Esophagus (tissue), 2 donors: ENCODE results near the gene ANTXR2. TPM values are rescaled to one million over a fixed set of nuclear protein-coding genes. Genes with fewer than 3 reads are reported as not detected.

Source experiments
- H3K27ac ChIP-seq, 2 donors: one replicate each; pipeline ENCODE4 v1.5.1; 2013; ENCODE audit warnings: low read depth in 2 of 2, mild to moderate bottlenecking in 2 of 2, inconsistent platforms in 1 of 2, low read length in 1 of 2, moderate library complexity in 1 of 2
- H3K27me3 ChIP-seq, 2 donors: one replicate each; pipeline ENCODE4 v1.6.1; 2013; ENCODE audit warnings: low read length in 2 of 2, control low read depth in 1 of 2, mild to moderate bottlenecking in 1 of 2; ENCODE audit not compliant: insufficient read depth in 2 of 2, control insufficient read depth in 1 of 2
- H3K36me3 ChIP-seq, 2 donors: one replicate each; pipeline ENCODE4 v1.6.1; 2013; ENCODE audit warnings: low read length in 1 of 2; ENCODE audit not compliant: control insufficient read depth in 2 of 2, insufficient read depth in 2 of 2
- H3K4me1 ChIP-seq, 2 donors: one replicate each; pipeline ENCODE4 v1.6.1; 2013; ENCODE audit warnings: low read length in 1 of 2; ENCODE audit not compliant: control insufficient read depth in 2 of 2, insufficient read depth in 2 of 2
- H3K4me3 ChIP-seq, 2 donors: one replicate each; pipeline ENCODE4 v1.5.1; 2013; ENCODE audit warnings: low read length in 2 of 2, mild to moderate bottlenecking in 2 of 2, low read depth in 1 of 2, moderate library complexity in 1 of 2
- H3K9me3 ChIP-seq, 2 donors: one replicate each; pipeline ENCODE4 v1.6.1; 2013; ENCODE audit warnings: mild to moderate bottlenecking in 2 of 2, low read depth in 1 of 2, low read length in 1 of 2, moderate library complexity in 1 of 2; ENCODE audit not compliant: control insufficient read depth in 2 of 2, insufficient read depth in 1 of 2
- WGBS, 2 donors: extraction: QIAGEN DNeasy Blood & Tissue Kit; methylation state at CpG; one replicate each; pipeline ENCODE4 v1.1.7; 2013; 5-methylcytosine and 5-hydroxymethylcytosine counted together
- polyA plus RNA-seq, 2 donors: library from polyadenylated mRNA; stranded (reverse); fragments of 200-250 nt; gene quantifications; one replicate each; pipeline ENCODE4 v1.2.3, GENCODE V29; 2013
- donor health status: healthy with polysubstance abuse.
- donor health status: Bipolar disorder and iron deficiency.

Gene ANTXR2
- polyA plus RNA-seq, 2 donors = 4.0 to 9.6 TPM

DNA sequence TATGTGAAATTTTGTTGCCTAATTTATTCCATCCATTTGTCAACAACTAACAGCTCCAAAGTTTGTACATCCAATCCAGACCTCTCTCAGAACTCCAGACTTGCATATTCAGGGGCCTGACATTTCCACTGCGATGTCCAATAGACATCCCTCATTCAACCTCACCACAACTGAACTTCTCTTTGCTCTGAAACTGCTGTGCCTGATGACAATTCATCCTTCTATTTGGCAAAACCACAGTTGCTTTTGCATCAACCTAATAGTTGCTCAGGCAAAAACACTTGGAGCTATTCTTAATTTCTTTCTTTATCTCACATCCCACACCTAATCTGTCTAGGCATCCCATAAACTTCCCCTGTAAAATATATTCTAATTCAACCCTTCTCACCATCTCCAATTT lies 56.5 kb downstream of the ANTXR2 start:
- no peaks in the 10 kb centered on the region for H3K4me1 ChIP-seq
- no peaks in the 10 kb centered on the region for H3K36me3 ChIP-seq
- 90 to 100% methylated on average over 1 of the region's 1 CpG for WGBS, 2 donors
- no peak overlapping the region for H3K4me3 ChIP-seq
- H3K27ac ChIP-seq = no peak overlapping the region
- H3K27me3 ChIP-seq = no peaks in the 10 kb centered on the region
- H3K9me3 ChIP-seq = no peaks in the 10 kb centered on the region

DNA sequence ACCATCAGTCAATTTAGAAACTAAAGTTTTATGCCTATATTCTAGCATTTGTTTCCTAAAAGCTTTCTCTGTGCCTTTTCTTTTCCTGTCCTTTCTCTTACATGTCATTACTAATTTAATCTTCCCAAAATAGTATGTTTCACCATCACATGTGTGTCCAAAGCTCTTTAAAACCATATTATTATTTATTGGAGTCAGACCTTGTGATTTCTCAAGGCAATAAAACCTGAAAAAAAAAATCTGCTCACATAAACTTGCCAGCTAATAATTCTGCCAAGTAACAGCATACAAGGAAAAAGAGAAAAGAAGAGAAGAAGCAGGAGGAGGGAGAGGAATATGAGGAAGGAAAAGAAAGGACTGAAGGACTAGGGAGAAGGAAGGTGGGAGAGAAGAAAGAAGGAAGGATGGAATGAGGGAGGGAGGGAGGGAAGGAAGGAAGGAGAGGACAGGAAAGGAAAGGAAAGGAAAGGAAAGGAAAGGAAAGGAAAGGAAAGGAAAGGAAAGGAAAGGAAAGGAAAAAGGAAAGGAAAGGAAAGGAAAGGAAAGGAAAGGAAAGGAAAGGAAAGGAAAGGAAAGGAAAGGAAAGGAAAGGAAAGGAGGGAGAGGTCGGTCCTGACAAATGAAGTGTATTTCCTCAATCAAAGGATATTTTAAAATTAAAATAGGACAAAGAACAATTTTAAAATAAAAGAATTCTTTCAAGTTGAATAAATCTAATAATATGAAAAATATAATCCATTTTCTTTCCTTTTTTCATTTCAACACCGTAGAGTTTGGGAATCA lies 57.4 kb downstream of the ANTXR2 start:
- Histone ChIP-seq H3K36me3 (no peaks in the 10 kb centered on the region), H3K4me1 (no peaks in the 10 kb centered on the region), H3K4me3 (no peak overlapping the region), H3K9me3 (no peaks in the 10 kb centered on the region), H3K27ac (no peak overlapping the region), H3K27me3 (no peaks in the 10 kb centered on the region)
- WGBS, 2 donors = 97 to 98% methylated on average over 2 of the region's 2 CpGs

DNA sequence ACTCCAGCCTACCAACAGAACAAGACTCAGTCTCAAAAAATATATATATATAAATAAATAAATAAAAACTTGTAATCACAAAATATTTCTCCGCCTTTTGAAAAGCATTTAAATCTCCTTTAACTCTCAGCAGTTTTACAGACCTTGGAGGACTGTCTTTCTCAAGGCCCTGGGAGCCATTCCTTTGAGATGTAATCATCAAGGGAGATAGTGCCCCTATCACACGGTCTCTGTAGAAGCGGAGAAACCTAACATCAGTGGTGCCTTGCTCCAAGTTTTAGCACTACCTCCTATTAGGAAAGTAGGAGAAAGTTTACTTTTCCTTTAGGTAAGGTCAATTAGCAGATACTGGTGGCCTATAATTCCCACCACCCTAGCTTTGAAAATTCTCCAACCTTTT lies 58.5 kb downstream of the ANTXR2 start:
- Histone ChIP-seq H3K36me3 (no peaks in the 10 kb centered on the region), H3K27me3 (no peaks in the 10 kb centered on the region), H3K4me1 (no peaks in the 10 kb centered on the region), H3K4me3 (no peak overlapping the region), H3K27ac (no peak overlapping the region), H3K9me3 (no peaks in the 10 kb centered on the region)
- WGBS, 2 donors = 94 to 98% methylated on average over 3 of the region's 3 CpGs

DNA sequence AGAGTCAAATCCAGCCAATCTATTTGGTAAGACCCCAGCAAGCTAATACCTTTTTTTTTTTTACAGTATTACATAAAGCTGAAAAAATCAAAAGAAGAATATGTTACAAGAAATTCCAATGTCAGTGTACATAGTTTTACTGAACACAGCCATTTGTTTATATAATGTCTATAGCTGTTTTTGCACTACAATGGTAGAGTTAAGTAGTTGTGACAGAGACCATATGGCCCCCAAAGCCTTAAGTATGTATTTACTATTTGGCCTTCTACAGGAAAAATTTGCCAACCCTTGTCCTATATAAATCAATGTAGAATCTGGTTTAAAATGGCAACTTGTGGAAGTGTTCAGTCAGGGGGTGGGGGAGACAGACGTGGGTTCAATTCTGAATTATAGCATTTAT lies 60.7 kb downstream of the ANTXR2 start:
- Histone ChIP-seq H3K27me3 (no peaks in the 10 kb centered on the region), H3K4me1 (no peaks in the 10 kb centered on the region), H3K36me3 (no peaks in the 10 kb centered on the region), H3K9me3 (no peaks in the 10 kb centered on the region), H3K27ac (no peak overlapping the region), H3K4me3 (no peak overlapping the region)
- WGBS, 2 donors = 71 to 88% methylated on average over 1 of the region's 1 CpG

DNA sequence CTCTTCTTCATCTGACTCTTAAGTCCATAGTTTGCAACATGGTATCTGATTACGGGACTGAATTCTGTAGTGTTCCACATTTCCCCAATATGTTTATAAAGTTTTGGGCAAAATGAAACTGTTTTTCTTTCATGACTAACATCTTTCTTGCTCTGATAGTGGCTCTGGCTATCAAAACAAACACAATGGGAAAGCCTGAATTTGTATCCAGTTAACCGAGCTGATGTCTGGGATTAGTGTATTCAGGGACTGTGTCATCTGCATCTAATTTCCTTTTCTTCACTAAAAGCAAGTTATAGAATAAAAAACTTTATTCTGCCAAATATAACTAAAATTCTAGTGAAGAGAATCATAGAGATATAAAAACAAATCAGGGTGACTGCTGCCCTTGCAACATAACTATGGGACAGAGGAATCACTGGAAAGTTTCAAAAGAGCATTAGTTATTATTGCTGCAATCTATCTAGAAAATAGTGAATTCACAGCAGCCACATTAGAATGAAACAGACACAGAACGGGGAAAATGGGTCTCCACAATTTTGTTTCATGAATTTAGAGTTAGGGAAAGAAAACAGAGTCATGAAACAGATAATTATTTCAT lies 61.3 kb downstream of the ANTXR2 start:
- no peak overlapping the region for H3K27ac ChIP-seq
- H3K9me3 ChIP-seq = no peaks in the 10 kb centered on the region
- WGBS, 2 donors = 62 to 68% methylated on average over 3 of the region's 3 CpGs
- H3K4me1 ChIP-seq = no peaks in the 10 kb centered on the region
- no peak overlapping the region for H3K4me3 ChIP-seq
- no peaks in the 10 kb centered on the region for H3K36me3 ChIP-seq
- no peaks in the 10 kb centered on the region for H3K27me3 ChIP-seq

DNA sequence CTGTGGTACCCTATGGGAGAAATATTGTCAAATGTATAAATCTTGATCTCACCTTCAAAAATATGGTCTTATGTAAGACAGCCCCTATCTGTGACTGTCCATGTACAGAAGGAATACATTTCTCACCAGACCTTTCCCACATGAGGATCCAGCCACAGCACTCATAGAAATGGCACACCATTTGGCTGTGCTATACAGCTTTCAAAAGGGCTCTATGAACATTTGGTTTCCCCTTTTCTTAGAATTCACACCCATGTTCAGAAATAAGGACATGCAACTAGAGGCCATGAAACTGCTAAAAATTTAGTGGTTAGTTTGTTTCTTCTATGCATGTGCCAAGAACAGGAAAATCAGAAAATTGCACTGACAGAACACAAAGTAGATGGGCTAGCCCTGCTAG lies 62.7 kb downstream of the ANTXR2 start:
- Histone ChIP-seq H3K9me3 (no peaks in the 10 kb centered on the region), H3K4me1 (no peaks in the 10 kb centered on the region), H3K27me3 (no peaks in the 10 kb centered on the region), H3K4me3 (no peak overlapping the region), H3K27ac (no peak overlapping the region), H3K36me3 (no peaks in the 10 kb centered on the region)

DNA sequence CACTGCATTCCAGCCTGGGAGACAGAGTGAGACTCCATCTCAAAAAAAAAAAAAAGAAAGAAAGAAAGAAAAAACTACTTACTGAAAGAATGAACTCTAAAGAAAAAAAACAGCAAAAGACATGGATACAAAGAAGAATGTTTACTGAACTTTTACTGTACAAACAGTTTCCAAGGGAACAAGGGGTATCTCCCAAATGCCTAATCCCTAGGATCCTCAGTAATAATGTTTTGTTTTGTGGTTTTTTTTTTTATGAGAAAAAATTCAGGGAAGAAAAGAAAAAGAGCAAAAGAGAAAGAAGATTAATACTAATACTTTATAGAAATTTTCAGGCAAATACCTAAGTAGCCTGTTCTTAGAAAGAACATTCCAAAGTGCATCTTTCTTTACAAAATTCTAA lies 63.2 kb downstream of the ANTXR2 start:
- Histone ChIP-seq H3K36me3 (no peaks in the 10 kb centered on the region), H3K27me3 (no peaks in the 10 kb centered on the region), H3K4me3 (no peak overlapping the region), H3K27ac (no peak overlapping the region), H3K4me1 (no peaks in the 10 kb centered on the region), H3K9me3 (no peaks in the 10 kb centered on the region)

DNA sequence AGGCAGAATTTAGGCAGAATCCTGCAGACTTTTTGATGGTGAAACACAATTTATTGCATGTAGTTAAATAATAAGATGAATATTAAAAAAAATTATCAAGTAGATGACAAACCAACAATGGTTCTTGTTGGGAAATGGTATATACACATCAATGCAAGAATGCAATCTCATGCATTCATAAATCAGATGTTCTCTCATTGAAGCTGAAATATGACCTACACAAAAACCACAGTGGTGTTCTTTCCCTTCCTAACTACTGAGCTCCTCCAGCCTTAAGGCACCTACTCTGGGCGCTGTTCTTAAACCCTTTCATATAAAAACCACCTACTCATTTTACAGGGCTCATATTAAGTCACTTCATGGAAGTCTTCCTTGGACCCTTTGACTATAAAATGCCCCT lies 64.1 kb downstream of the ANTXR2 start:
- H3K4me3 ChIP-seq = no peak overlapping the region
- no peaks in the 10 kb centered on the region for H3K36me3 ChIP-seq
- 0 to 96% methylated on average over 1 of the region's 1 CpG for WGBS, 2 donors
- H3K27ac ChIP-seq = no peak overlapping the region
- no peaks in the 10 kb centered on the region for H3K4me1 ChIP-seq
- H3K27me3 ChIP-seq = no peaks in the 10 kb centered on the region
- peaks cover 0 to 2% of the 10 kb centered on the region in 2 donors for H3K9me3 ChIP-seq

DNA sequence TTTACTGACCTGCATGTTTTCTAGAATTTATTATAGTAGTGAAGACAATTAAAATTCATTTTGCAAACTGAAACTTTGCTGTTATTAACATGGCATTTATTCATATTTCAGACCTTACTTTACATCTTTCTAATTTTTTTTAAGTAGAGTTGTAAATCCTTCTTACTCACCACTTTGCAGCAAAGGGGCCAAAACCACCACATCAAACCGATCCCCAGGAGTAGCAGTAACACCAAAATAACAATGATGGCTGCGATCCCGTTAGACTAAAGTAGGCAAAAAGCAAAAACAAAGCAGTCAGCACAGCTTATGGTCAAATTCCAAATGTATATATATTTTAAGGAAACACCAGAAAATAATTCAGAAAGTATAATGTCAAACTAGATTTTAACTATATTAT lies 64.7 kb downstream of the ANTXR2 start:
- H3K4me3 ChIP-seq = no peak overlapping the region
- peaks cover 0 to 2% of the 10 kb centered on the region in 2 donors for H3K9me3 ChIP-seq
- no peaks in the 10 kb centered on the region for H3K27me3 ChIP-seq
- H3K27ac ChIP-seq = no peak overlapping the region
- H3K36me3 ChIP-seq = no peaks in the 10 kb centered on the region
- WGBS, 2 donors = 79 to 85% methylated on average over 3 of the region's 3 CpGs
- no peaks in the 10 kb centered on the region for H3K4me1 ChIP-seq

DNA sequence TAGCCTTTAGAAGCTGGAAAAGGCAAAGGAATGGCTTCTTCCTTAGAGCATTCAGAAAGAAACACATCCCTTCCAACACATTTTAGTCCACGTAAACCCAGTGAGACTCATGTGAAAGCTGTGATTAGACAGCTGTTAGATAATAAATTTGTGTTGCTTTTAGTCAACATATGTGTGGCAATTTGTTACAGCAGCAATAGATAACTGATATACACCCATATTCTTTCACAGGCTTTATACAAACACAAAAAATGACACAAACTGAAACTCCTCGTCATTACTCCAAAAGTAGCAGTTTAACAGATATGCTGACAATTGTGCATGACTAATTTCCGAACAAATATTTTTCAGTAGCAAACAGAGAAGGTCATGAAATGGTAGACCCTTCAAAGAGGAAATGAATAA lies 65.3 kb downstream of the ANTXR2 start:
- no peaks in the 10 kb centered on the region for H3K36me3 ChIP-seq
- H3K4me1 ChIP-seq = no peaks in the 10 kb centered on the region
- 75 to 80% methylated on average over 3 of the region's 3 CpGs for WGBS, 2 donors
- H3K4me3 ChIP-seq = no peak overlapping the region
- no peaks in the 10 kb centered on the region for H3K27me3 ChIP-seq
- H3K9me3 ChIP-seq = peaks cover 0 to 2% of the 10 kb centered on the region in 2 donors
- no peak overlapping the region for H3K27ac ChIP-seq
